SU-DHL-6 (cell line): Measurements from ENCODE around the gene C2CD2.

Experiments
- H2AFZ ChIP-seq: fragments of 200-600 bp; sonication (generic); 2 replicates; pipeline ENCODE4 v1.6.1; 2014; ENCODE audit warnings: low read depth, mild to moderate bottlenecking, moderate library complexity, mixed read lengths, antibody characterized with exemption, low read length; ENCODE audit not compliant: severe bottlenecking
- H3F3A ChIP-seq: fragments of 200-600 bp; shearing (Covaris generic); 2 replicates; pipeline ENCODE4 v1.6.0; 2016; ENCODE audit warnings: antibody characterized with exemption, mild to moderate bottlenecking; ENCODE audit not compliant: insufficient read depth
- H3K27ac ChIP-seq: fragments of 200-600 bp; sonication (generic); 2 replicates; pipeline ENCODE4 v1.5.1; 2016; ENCODE audit warnings: low read depth, mild to moderate bottlenecking, low read length, moderate library complexity, mixed read lengths
- H3K27me3 ChIP-seq: fragments of 200-600 bp; sonication (generic), shearing (Covaris generic); 2 replicates; pipeline ENCODE4 v1.6.0; 2014; ENCODE audit warnings: mild to moderate bottlenecking, low read length
- H3K36me3 ChIP-seq: fragments of 200-600 bp; sonication (generic); 2 replicates; pipeline ENCODE4 v1.6.1; 2014; ENCODE audit warnings: mild to moderate bottlenecking, low read length, mixed read lengths
- H3K4me2 ChIP-seq: fragments of 300-600, 200-600 bp; shearing (Covaris generic), sonication (generic); 2 replicates; pipeline ENCODE4 v1.6.0; 2014; ENCODE audit warnings: low read length, low read depth, mild to moderate bottlenecking; ENCODE audit not compliant: poor library complexity, severe bottlenecking
- H3K4me3 ChIP-seq: fragments of 200-600 bp; sonication (generic); 2 replicates; pipeline ENCODE4 v1.5.1; 2014; ENCODE audit warnings: antibody characterized with exemption, low read length, mild to moderate bottlenecking, mixed read lengths; ENCODE audit not compliant: insufficient read depth, poor library complexity, severe bottlenecking
- H3K79me2 ChIP-seq: fragments of 200-600 bp; sonication (generic); 2 replicates; pipeline ENCODE4 v1.6.1; 2014; ENCODE audit warnings: mild to moderate bottlenecking, low read length, moderate library complexity; ENCODE audit not compliant: insufficient read depth
- H3K9ac ChIP-seq: fragments of 200-600 bp; sonication (generic); 2 replicates; pipeline ENCODE4 v1.7.0; 2014; ENCODE audit warnings: mild to moderate bottlenecking, low read length
- H3K9me2 ChIP-seq: fragments of 200-600 bp; sonication (generic); replicated peaks from 2 replicates; pipeline ENCODE4 v1.6.1; 2014; ENCODE audit warnings: low read length; ENCODE audit not compliant: insufficient read depth
- H3K9me3 ChIP-seq: fragments of 200-600 bp; sonication (generic); 2 replicates; pipeline ENCODE4 v1.6.1; 2014; ENCODE audit warnings: low read length, mixed read lengths; ENCODE audit not compliant: insufficient read depth
- H4K20me1 ChIP-seq: fragments of 200-600 bp; sonication (generic); 2 replicates; pipeline ENCODE4 v1.6.1; 2014; ENCODE audit warnings: low read depth, mild to moderate bottlenecking, antibody characterized with exemption, low read length, moderate library complexity, mixed read lengths
- CTCF ChIP-seq: fragments of 200-600 bp; sonication (generic); IDR thresholded peaks from one replicate; pipeline ENCODE4 v1.5.1; 2017; ENCODE audit warnings: antibody characterized with exemption, mild to moderate bottlenecking, low read length, moderate library complexity; ENCODE audit not compliant: insufficient read depth, poor library complexity, severe bottlenecking
- EZH2phosphoT487 ChIP-seq: fragments of 200-600 bp; sonication (generic), shearing (Covaris generic); conservative IDR thresholded peaks from 2 replicates; pipeline ENCODE4 v1.6.1; 2018; ENCODE audit warnings: mild to moderate bottlenecking, antibody characterized with exemption, low read length, moderate library complexity, mixed read lengths

Gene C2CD2

DNA sequence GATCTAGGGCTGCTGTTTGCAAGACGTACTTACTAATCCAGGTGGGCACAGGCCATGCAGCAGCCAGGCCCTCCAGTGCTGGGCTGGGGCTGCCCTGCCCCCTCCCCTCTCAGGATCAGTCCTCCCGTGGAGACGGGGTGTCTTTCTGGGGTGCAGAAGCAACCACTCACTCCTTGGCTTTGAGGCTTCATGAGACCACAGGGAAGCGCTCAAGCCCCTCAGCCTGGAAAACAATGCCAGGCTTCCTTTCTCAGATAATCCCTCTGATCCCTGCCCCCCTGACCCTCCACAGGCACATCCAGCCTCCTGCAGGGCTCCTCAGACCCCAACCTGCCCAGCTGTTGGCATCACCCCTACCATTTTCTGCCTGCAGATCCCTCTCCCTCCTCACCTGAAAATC is 13.9 kb upstream of the C2CD2 start:
- Histone ChIP-seq H3K4me2 (no peak overlapping the region), H3K9me2 (no peaks in the 10 kb centered on the region), H3K27me3 (no peaks in the 10 kb centered on the region), H4K20me1 (no peaks in the 10 kb centered on the region), H3K79me2 (no peaks in the 10 kb centered on the region), H3K27ac (no peak overlapping the region), H3K9me3 (no peaks in the 10 kb centered on the region), H3K36me3 (no peaks in the 10 kb centered on the region), H3K9ac (no peak overlapping the region), H3K4me3 (no peak overlapping the region), H3F3A (no peaks in the 10 kb centered on the region), H2AFZ (no peak overlapping the region)
- TF ChIP-seq EZH2phosphoT487 (no peak), CTCF (no peak)

- H3K36me3 ChIP-seq = no peaks in the 10 kb centered on the region
- H3K9me3 ChIP-seq = no peaks in the 10 kb centered on the region
- H3K9me2 ChIP-seq = no peaks in the 10 kb centered on the region
- H3K9ac ChIP-seq = no peak overlapping the region
- H3K27ac ChIP-seq = no peak overlapping the region
- H3K4me2 ChIP-seq = no peak overlapping the region
- no peaks in the 10 kb centered on the region for H3K27me3 ChIP-seq
- TF ChIP-seq EZH2phosphoT487 = no peak
- TF ChIP-seq CTCF = no peak
- H2AFZ ChIP-seq = no peak overlapping the region
- no peak overlapping the region for H3K4me3 ChIP-seq
- H3K79me2 ChIP-seq = no peaks in the 10 kb centered on the region
- H4K20me1 ChIP-seq = no peaks in the 10 kb centered on the region
- H3F3A ChIP-seq = no peaks in the 10 kb centered on the region
Measured at GRCh38 chr21:41966872-41967621, 13.2 kb upstream of the C2CD2 start.

DNA sequence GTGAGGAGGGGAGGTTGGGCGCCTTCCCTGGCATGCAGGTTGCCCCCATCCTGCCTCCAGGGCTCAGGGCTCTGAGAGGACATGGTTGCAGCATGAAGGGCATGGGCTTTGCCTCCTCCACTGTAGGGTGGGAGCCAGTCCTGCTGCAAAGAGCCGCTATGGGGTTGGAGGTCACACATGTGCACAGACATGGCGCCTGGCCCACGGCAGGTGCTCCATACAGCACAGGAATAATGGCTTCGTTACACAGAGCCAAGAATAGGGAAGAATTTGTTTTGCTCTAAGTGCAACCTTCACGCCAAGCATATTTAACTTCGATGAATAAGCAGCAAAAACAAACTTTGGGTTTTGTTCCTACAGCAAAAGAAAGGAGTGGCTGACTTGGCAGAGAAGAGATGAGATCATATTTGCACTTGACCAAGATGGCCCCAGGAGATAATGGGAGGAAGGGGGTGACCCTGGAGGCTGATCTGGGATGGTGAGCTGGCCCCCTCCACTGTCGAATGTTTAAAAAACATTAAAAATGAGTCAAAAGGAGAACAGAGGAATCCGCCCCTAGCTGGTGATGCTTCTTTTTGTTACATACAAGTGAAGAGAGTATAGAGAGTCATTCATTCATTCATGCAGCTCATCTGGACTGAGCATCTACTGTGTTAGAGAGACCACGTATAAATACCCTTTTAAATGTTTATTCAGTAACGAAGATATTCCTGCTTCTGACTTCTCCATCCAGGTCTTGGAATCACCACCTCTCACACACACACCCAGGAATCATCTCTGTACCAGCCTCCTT is 12.4 kb upstream of the C2CD2 start:
- H3K9me2 ChIP-seq = no peaks in the 10 kb centered on the region
- H3K9me3 ChIP-seq = no peaks in the 10 kb centered on the region
- H3F3A ChIP-seq = no peaks in the 10 kb centered on the region

More for the DNA sequence above, 12.4 kb upstream of the C2CD2 start:
- no peak overlapping the region for H3K9ac ChIP-seq
- H3K4me3 ChIP-seq = no peak overlapping the region
- no peaks in the 10 kb centered on the region for H4K20me1 ChIP-seq
- H3K27ac ChIP-seq = no peak overlapping the region
- no peak overlapping the region for H3K4me2 ChIP-seq
- TF ChIP-seq CTCF (no peak), EZH2phosphoT487 (no peak)
- no peaks in the 10 kb centered on the region for H3K79me2 ChIP-seq
- no peaks in the 10 kb centered on the region for H3K36me3 ChIP-seq
- no peak overlapping the region for H2AFZ ChIP-seq
- H3K27me3 ChIP-seq = no peaks in the 10 kb centered on the region
